GM21529 (cell line): ENCODE data around the gene LITAFD.
"Not testable (repeated sequence)": the region's sequence is repeated elsewhere in the genome, so short reads cannot be mapped to it uniquely, and the experiment has no call there.

Source experiments
- ATAC-seq: cut with Tn5 transposase; IDR thresholded peaks from one replicate; pipeline ENCODE4 v1.9.1; 2021; ENCODE audit not compliant: unreplicated experiment

The LITAFD gene

GRCh38 chr16:8882041-8882617 lies at the start of gene LITAFD:
Gene LITAFD, plus strand, starts transcription at chr16:8882351. Its CDS starts 2,005 bp downstream, at chr16:8884356.
- ATAC-seq: no peak

GRCh38 chr16:8832717-8833105 lies 49.4 kb upstream of the LITAFD start:
- ATAC-seq: no peak

- ATAC-seq: not testable (repeated sequence)
Measured at GRCh38 chr16:8836797-8837196, 45.4 kb upstream of the LITAFD start.

GRCh38 chr16:8837594-8837993 lies 44.6 kb upstream of the LITAFD start:
- not testable (repeated sequence) for ATAC-seq

- not testable (repeated sequence) for ATAC-seq
Measured at GRCh38 chr16:8842016-8842415, 40.1 kb upstream of the LITAFD start.

- not testable (repeated sequence) for ATAC-seq
Measured at GRCh38 chr16:8843296-8843695, 38.9 kb upstream of the LITAFD start.

GRCh38 chr16:8845699-8846298 lies 36.4 kb upstream of the LITAFD start:
- no peak for ATAC-seq

GRCh38 chr16:8846401-8846932 lies 35.7 kb upstream of the LITAFD start:
- no peak for ATAC-seq

- no peak for ATAC-seq
Measured at GRCh38 chr16:8847145-8847544, 35.0 kb upstream of the LITAFD start.

GRCh38 chr16:8847623-8848022 lies 34.5 kb upstream of the LITAFD start:
- ATAC-seq: no peak

GRCh38 chr16:8848231-8848938 lies 33.8 kb upstream of the LITAFD start:
- ATAC-seq: no peak

- no peak for ATAC-seq
Measured at GRCh38 chr16:8848939-8849391, 33.2 kb upstream of the LITAFD start.

- ATAC-seq: no peak
Measured at GRCh38 chr16:8849411-8850011, 32.6 kb upstream of the LITAFD start.

- no peak for ATAC-seq
Measured at GRCh38 chr16:8850279-8850885, 31.8 kb upstream of the LITAFD start.

GRCh38 chr16:8851761-8852403 lies 30.3 kb upstream of the LITAFD start:
- ATAC-seq: no peak

GRCh38 chr16:8852534-8852933 lies 29.6 kb upstream of the LITAFD start:
- ATAC-seq: no peak

- no peak for ATAC-seq
Measured at GRCh38 chr16:8853150-8853549, 29.0 kb upstream of the LITAFD start.

GRCh38 chr16:8853611-8854010 lies 28.5 kb upstream of the LITAFD start:
- ATAC-seq: no peak

- ATAC-seq: no peak
Measured at GRCh38 chr16:8854298-8854948, 27.7 kb upstream of the LITAFD start.
